Stimulated activated naive CD8-positive, alpha-beta T cell treated with anti-CD3 and anti-CD28 coated beads, Interleukin-15, Interleukin-2, amounts not matched to agents 100 U/mL and 50 U/mL, for 24 hours (primary cell): ENCODE measurements around the gene DNAH8.
"Not testable (repeated sequence)": the region's sequence is repeated elsewhere in the genome, so short reads cannot be mapped to it uniquely, and the experiment has no call there.

Experiments
- ATAC-seq: fragments of 150-1000 bp; cut with Tn5 transposase; one replicate; pipeline ENCODE4 v1.10.0; 2021
- DNase-seq: peaks from one replicate; pipeline ENCODE4 v3.0.0; 2021

DNAH8 gene

GRCh38 chr6:38909015-38909730, 194.1 kb downstream of the DNAH8 start:
- ATAC-seq: no peak
- DNase-seq: no peak

GRCh38 chr6:38910207-38910606, 195.1 kb downstream of the DNAH8 start:
- DNase-seq (no peak), ATAC-seq (no peak)

GRCh38 chr6:38912378-38912777, 197.3 kb downstream of the DNAH8 start:
- ATAC-seq: no peak
- DNase-seq: no peak

DNA sequence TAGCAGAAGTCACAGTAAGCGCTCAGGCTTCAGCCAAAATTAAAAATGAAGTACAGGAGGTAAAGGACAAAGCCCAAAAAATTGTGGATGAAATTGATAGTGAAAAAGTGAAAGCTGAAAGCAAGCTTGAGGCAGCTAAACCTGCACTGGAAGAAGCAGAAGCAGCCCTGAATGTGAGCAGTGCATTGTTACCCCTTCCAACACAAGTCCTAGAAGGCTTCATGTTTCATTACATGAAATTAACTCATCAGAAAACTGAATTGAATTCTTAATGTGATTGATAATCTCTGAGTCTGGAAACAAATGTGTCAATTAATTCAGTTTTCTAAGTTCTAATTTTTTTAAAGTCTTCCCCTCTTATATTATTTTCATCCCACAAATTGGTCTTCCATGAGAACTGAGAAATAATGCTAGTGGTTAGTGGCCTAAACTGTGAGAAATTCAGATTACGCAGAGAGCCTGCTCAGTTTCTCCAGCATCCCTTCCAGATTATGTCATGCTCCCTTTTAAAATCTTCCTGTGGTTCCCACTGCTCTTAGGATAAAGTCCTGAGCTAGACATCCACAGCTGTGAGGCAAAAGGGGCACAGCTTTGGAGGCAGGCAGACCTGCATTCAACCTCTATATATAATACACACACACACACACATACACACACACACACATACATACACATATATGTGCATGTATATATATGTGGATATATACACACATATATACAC, 200.3 kb downstream of the DNAH8 start:
- ATAC-seq: no peak
- DNase-seq: no peak

- DNase-seq, ATAC-seq: not testable (repeated sequence)
These were observed 206.4 kb downstream of the DNAH8 start for GRCh38 chr6:38921540-38921939.

- no peak for ATAC-seq
- DNase-seq: no peak
These were observed 209.8 kb downstream of the DNAH8 start for GRCh38 chr6:38924791-38925509.

GRCh38 chr6:38929560-38929959, 214.4 kb downstream of the DNAH8 start:
- DNase-seq: no peak
- ATAC-seq: no peak

DNA sequence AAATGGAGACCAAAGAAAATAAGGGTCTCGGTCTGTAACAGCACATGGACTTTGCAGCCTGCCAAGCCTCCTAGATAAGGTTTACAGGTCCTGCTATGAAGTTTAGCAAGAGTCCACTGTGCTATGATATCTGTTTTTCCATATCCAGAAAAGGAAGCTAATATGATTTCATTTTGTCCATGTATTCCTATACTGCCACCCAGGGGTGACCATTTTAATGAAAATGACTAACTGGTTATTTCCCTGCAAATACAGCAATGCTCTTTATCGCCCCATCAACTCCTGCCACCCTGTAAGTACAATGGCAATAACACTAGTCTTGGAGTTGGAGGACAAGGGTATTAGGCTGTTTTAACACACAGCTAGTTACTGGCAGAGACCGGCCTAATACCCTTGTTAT, 218.3 kb downstream of the DNAH8 start:
- no peak for DNase-seq
- no peak for ATAC-seq

DNA sequence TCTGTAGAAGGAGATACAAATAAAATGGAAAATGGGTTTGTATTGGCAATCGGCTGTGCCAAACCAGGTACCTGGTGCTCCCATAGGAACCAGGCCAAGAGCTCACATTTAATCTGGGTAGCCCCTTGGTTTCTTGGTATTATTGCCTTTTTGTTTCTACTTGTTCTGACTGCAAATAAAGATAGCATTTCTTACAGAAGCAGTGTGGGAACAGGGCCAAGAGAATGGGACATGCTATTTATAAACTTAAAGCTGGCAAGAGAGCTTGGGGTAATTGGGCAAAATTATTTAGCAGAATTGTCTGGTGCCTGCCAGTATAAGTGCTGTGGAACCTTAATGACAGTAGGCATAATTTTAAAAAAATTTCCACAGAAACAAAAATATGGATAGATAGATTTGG, 219.9 kb downstream of the DNAH8 start:
- no peak for DNase-seq
- ATAC-seq: no peak

- DNase-seq (no peak), ATAC-seq (no peak)
These were observed 222.9 kb downstream of the DNAH8 start for GRCh38 chr6:38937839-38938613.

DNA sequence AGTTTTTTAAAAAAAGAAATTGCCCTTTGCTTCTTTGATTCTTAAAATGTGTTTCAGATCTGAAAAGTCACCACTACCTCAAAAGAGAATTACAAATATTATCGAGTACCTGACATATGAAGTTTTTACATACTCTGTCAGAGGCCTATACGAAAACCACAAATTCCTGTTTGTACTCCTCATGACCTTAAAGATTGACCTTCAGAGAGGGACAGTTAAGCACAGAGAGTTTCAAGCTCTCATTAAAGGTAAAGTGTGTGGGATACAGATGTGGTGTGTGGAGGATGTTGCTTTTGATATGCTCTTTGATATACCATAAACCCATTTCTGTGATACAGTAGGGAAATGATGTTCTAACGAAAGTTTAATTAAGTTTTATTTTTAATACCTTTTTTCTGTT, 223.6 kb downstream of the DNAH8 start:
- peak; percentile 81 for ATAC-seq
- no peak for DNase-seq

DNA sequence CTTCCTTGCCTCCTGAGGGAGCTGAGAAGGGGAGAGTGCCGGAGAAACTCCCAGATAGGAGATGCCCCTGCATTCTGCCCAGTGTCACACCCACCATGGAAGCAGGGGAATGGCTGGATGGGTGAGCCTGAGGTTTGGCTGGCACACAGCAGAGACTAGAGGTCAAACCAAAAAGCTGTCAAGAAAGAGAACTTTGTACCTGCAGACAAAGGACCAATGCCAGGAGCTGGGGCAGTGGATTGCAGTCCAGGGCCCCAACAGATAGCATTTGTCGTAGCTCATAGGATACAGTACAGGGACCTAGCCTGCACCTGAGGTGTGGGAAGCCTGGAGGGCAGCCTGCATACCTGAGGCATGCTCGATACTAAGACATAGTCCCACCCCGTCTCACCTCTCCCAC, 227.3 kb downstream of the DNAH8 start:
- no peak for ATAC-seq
- DNase-seq: no peak

GRCh38 chr6:38942965-38943364, 227.9 kb downstream of the DNAH8 start:
- ATAC-seq (no peak), DNase-seq (no peak)

DNA sequence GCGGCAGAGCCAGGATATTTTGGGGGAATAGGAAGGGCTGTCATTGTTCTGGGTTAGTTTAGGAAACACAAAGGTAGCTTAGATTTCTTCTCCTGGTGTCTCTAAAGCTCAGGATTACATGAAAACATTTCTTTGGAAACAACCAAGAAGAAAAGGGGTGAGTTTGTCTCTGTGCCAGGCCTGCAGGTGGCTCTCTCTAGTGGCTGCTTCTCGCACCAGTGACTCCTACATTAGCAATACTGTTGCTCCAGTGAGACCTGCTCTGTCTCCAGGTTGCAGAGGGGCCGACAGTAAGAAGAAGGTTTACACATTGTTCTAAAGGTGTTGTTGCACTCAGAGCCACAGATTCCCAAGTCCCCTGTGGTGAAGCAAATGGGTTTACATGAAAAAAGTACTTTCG, 228.9 kb downstream of the DNAH8 start:
- ATAC-seq (no peak), DNase-seq (no peak)

DNA sequence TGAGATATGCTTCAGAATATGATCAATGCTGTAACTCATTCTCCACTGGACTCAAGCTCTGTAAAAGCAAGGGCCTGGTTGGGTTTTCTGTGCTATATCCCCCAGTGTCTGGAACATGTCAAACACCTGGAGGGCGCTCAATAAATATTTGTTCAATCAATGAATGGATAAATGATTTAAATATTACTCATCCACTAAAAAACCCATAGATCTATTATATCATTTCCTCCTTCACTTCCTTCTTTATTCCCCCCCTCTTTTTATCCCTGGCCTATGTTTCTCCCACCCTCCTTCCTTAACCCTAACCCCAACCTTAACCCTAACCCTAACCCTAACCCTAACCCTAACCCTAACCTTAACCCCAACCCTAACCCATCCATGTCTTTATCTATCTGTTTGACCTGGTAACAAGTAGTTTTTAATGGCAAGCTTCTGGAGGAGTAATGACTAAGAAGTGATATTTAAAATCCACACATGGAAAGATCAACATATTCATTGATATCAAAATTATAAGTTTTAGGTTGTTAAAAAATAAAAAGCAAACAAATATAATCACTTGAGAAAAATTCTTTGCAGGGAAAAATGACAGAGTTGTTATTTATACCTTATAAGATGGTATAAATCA, 229.7 kb downstream of the DNAH8 start:
- DNase-seq (no peak), ATAC-seq (no peak)

GRCh38 chr6:38955861-38956260, 240.8 kb downstream of the DNAH8 start:
- DNase-seq: no peak
- ATAC-seq: no peak

DNA sequence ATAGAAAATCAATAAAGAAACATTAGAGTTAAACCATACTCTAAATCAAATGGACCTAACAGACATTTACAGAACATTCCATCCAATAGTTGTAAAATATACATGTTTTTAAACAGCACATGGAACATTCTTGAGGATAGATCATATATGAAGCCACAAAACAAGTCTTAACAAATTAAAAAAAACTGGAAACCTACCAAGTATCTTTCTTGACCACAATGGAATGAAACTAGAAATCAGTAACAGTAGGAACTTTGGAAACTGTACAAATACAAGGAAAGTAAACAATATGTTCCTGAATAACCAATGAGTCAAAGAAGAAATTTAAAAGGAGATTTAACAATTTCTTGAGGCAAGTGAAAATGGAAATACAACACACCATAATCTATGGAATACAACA, 242.3 kb downstream of the DNAH8 start:
- no peak for ATAC-seq
- no peak for DNase-seq

GRCh38 chr6:38959138-38959537, 244.0 kb downstream of the DNAH8 start:
- ATAC-seq (no peak), DNase-seq (no peak)

DNA sequence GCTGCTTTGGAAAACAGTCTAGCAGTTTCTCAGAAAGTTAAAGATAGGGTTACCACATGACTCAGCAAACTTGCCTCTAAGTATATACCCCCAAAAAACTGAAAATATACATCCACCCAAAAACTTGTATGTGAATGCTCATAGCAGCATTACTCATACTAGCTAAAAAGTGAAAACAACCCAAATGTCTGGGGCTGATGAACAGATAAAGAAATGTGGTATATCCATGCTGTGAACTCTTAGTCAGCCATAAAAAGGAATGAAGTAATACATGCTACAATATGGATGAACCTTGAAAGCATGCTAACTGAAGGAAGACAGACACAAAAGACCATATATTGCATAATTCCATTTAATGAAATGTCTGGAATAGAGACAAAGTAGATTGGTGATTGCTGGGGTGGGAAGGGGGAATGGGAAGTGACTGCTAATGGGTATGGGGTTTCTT, 253.6 kb downstream of the DNAH8 start:
- ATAC-seq: no peak
- DNase-seq: no peak

DNA sequence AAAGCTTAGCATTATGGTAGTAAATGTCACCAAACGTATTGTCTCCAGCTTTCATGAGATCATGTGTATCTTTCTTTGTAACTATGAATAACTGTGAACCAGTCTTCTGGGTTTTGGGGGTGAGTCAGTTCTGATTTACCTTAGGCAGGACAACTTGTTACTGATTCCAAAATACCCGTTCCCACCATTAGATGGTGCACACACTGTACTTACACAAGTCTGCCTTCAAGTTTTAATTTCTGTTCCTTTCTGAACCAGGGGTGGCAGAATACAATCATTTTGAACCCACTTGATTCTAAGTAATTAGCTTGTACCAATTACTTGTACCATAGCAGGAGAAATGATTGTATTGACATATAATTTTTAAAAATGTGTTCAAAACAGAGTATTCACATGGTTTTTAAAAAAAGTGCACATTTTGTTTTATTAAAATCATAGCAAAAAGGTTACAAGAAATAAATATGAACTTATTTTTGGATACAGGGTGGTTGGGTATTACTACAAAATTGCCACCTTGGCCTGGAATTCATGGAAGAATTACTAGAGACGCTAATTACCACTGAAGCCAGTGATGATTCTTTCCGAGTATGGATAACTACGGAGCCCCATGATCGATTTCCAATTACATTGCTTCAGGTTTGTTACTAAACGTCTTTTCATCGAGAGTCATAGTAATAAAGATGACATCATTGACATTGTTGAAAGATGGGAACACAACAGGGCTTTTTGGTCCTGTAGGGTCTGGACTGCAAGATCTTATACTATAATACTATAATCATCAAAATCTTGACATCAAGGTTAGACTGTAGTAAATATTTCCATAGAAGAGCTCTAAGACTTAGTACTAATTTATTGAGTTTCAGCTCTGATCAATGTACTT, 258.3 kb downstream of the DNAH8 start:
- peak; percentile 13 for DNase-seq
- ATAC-seq: peak; percentile 95
